Measurements from ENCODE around the gene TAS2R1.

The TAS2R1 gene

DNA sequence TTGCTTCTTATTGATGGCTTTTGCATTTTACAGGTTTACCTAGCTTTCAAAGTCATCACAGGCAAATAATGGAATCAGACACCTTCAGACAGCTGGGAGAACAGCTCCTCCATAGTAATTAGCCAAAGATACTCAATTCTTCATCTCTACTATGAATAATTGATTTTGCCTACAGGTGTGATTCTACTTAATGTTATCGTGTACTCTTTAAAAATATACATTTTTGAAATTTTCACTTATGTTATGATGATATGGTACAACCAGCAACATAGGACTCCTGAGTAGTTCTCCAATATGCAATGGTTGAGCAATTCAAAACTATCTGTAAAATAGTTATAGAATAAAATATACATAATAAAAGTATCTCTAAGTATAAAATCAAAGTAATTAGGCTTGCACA lies at the start of gene TAS2R1:
Gene TAS2R1, minus strand, starts transcription at position 101 of the 400 bp plus-strand sequence. CDS start 319 bp downstream, outside the sequence.
- no peak for DNase-seq

DNA sequence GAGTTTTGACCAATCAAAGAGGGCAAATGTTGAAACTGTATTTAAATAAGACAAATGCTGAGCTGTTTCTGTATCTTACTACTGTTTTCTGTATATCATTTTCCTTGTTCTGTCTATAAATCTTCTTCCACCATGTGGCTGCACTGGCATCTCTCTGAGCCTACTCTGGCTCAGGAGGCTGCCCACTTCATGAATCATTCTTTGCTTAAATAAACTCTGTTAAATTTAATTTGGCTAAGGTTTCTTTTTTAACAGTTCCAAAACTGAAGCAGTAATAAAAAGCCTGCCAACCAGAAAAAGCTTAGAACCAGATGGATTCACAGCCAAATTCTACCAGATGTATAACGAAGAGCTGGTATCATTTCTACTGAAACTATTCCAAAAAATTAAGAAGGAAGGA lies 40.2 kb upstream of the TAS2R1 start:
- DNase-seq: no peak

- DNase-seq: no peak
Measured at GRCh38 chr5:9667906-9668305, 37.8 kb upstream of the TAS2R1 start.

- no peak for DNase-seq
Measured at GRCh38 chr5:9663891-9664290, 33.7 kb upstream of the TAS2R1 start.

DNA sequence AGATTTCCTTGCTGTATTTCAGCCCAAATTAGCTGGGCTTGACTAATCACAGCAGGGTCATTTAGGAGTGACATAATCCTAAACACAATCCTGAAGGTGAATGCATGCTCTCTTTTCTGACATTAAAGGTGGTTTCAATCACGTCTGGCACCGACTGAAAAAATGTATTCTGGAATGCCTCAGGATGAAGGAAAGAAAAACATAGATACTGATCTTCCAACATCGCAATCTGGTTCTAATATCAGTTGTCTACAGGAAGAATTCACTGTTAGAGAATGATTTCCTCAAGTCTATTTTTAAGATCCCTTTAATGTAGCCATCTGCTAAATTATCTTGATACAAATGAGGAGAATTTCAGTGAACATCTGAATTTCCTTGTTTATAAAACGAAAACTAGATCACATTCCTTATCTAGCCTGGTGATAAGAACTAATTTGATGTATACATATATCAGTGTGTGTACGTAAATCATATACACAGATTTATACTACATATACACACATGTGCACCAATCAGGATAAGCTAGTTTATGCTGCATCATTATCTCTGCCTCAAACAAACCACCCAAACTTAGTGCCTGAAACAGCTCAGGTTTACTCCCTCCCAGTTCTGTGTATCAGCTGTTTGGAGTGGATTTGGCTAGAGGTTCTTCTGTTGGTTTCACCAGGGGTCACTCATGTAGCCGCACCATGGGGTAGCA lies 31.3 kb upstream of the TAS2R1 start:
- DNase-seq: no peak

GRCh38 chr5:9658706-9659105 lies 28.6 kb upstream of the TAS2R1 start:
- DNase-seq: no peak

- DNase-seq: no peak
Measured at GRCh38 chr5:9657819-9658218, 27.7 kb upstream of the TAS2R1 start.

- no peak for DNase-seq
Measured at GRCh38 chr5:9655641-9656040, 25.5 kb upstream of the TAS2R1 start.

- DNase-seq: no peak
Measured at GRCh38 chr5:9654886-9655285, 24.7 kb upstream of the TAS2R1 start.

- no peak for DNase-seq
Measured at GRCh38 chr5:9653811-9654210, 23.7 kb upstream of the TAS2R1 start.

DNA sequence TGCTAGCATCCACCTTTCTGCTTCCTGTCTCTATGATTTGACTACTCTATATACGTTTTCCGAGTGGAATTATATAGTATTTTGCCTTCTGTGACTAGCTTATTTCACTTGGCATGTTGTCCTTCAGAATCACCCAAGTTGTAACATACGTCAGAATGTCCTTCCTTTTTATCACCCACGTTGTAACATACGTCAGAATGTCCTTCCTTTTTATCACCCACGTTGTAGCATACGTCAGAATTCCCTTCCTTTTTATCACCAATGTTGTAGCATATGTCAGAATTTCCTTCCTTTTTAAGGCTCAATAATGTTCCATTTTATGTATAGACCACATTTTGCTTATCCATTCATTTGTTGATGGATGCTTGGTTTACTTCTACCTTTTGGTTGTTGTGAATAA lies 22.9 kb upstream of the TAS2R1 start:
- no peak for DNase-seq

- DNase-seq: no peak
Measured at GRCh38 chr5:9652295-9652694, 22.1 kb upstream of the TAS2R1 start.

GRCh38 chr5:9646843-9647242 lies 16.7 kb upstream of the TAS2R1 start:
- DNase-seq: no peak

DNA sequence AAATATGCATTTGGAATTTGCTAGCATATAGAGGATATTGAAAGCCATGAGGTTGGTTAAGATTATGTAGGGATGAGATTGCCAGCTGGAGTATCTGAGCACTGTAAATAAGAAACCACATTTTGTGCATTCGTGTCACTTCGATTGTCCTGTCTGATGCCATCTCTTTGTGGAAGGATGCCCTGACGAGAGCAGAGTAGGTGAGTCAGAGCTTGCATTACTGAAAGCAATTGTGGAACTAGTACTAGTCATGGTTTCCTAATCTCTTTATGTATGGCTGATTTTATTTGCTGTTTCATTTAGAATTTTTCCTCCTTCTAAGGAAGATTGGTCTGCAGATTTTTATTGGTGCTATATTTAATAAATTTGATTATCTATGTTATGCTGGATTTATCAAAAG lies 14.5 kb upstream of the TAS2R1 start:
- no peak for DNase-seq

GRCh38 chr5:9642621-9643020 lies 12.5 kb upstream of the TAS2R1 start:
- no peak for DNase-seq

DNA sequence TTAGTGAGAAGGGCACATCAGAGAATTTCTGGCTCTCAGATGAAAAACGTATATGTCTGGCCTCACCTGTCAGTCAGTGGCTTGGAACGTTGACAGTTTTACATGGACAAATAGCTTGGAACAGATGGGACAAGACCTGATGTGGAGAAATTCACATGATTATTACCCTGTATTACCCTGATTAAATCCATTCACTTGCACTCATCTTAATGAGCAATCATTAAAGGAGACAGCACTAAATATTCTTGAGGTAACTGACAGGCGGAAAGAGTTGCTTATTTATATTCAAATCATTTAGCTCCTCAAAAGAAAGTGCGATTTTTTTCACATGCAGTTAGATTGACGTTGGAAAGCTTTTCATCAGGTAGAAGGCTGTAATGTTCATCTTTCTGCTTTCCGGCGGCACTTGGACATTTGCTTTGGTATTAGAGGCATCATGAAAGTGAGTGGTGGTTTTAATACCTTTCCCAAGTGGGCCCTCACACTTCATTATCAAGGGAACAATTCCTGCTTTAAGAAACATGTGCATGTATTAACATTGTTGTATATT lies 11.7 kb upstream of the TAS2R1 start:
- DNase-seq: no peak

- DNase-seq: no peak
Measured at GRCh38 chr5:9632495-9632894, 2.3 kb upstream of the TAS2R1 start.

DNA sequence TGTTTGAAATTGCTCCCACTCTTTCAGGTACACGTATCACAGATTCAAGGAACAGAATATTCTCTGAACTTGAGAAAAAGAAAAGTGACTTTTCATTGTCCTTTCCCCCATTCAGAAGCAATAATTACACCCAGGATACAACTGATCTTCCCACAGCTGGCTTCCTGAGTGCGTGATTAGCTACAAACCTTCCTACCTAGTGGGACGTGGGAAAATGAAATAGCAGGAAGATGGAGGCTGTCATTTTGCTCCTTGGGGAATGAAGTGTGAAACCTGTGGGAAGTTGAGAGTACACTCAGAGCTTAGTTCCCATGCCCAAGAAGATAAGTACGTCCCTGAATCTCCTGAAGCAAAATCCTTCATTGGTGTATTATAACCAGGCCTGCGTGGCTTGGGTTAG lies 2.6 kb downstream of the TAS2R1 start:
- DNase-seq: no peak

- no peak for DNase-seq
Measured at GRCh38 chr5:9626955-9627354, 3.2 kb downstream of the TAS2R1 start.

GRCh38 chr5:9625731-9626130 lies 4.4 kb downstream of the TAS2R1 start:
- no peak for DNase-seq

DNA sequence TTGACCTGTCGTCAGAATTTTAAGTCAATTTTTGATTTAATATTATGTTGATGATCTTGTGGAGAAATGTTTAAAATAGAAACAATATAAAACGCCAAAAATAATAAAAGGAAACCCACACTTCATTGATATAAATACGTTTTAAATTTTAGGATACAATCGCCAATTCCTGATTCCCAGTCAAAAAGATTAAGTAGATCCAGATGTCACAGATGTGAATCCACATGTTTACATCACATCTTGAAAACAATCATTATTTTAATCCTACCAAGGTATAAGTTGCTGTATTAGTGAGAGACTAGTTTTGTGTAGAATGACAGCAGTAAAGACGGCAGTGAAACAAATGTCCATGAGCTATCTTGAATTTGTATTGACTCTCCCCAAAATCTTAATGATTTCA lies 4.9 kb downstream of the TAS2R1 start:
- no peak for DNase-seq

- DNase-seq: no peak
Measured at GRCh38 chr5:9624196-9624947, 5.8 kb downstream of the TAS2R1 start.

DNA sequence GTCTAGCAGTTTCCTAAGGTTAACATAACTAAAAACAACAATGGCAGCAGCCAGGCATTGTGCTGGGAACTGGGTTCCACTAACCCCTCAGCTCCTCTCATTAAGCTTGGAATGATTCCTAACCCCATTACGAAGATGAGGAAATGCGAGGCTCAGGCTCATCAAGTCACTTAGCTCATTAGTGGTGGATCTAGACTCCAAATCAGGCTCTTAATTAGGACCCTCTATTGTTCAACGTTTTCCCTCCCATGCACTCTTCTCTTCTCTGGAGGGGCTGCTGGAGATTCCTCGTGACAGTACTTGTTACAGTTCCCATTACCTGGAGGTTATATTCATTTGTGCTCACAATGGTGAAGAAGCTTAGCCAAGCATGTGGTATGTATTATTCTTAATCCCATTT lies 6.5 kb downstream of the TAS2R1 start:
- no peak for DNase-seq

DNA sequence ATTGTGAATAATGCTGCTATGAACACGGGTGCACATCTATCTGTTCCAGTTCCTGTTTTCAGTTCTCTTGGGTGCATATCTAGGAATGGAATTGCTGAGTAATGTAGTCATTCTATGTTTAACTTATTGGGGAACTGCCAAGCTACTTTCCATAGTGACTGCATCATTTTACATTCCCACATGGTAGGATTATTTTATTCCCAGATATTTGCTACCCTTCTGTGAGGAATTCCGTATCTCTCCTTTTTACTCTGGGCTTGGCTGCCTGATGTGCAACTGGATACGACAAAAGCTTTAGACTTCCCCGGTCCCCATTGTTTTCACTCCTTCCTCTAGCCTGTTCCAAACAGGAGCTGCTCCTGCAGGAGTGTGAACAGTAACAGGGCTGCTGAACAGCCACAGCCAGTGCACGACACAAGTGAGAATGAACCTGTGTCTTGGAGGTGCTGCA lies 7.2 kb downstream of the TAS2R1 start:
- no peak for DNase-seq
